Neutrophil (primary cell): ENCODE data around the gene ENOX1.

ENCODE experiments used
- H3K27ac ChIP-seq: fragments of 200-600 bp; sonication (generic); 2 replicates; pipeline ENCODE4 v1.5.1; 2016; ENCODE audit warnings: mild to moderate bottlenecking, moderate library complexity
- H3K27me3 ChIP-seq: fragments of 200-600 bp; sonication (generic); 2 replicates; pipeline ENCODE4 v1.6.0; 2016; ENCODE audit warnings: mild to moderate bottlenecking
- H3K36me3 ChIP-seq: fragments of 200-600 bp; sonication (generic); 2 replicates; pipeline ENCODE4 v1.5.1; 2017
- H3K4me1 ChIP-seq, 2 experiments: fragments of 200-600 bp in 1 of 2; sonication (generic) in 1 of 2; 1 replicate in 1 of 2; 2 replicates in 1 of 2; pipeline versions ENCODE4 v1.5.1 to v1.6.1; 2013 to 2016; ENCODE audit warnings: low read depth in 1 of 2, low read length in 1 of 2, mild to moderate bottlenecking in 1 of 2, moderate library complexity in 1 of 2; ENCODE audit not compliant: control insufficient read depth in 1 of 2, insufficient read depth in 1 of 2
- H3K4me3 ChIP-seq, 2 experiments: fragments of 200-600 bp in 1 of 2; sonication (generic) in 1 of 2; 1 replicate in 1 of 2; 2 replicates in 1 of 2; pipeline ENCODE4 v1.5.1; 2013 to 2016; ENCODE audit warnings: low read depth in 1 of 2, low read length in 1 of 2, mild to moderate bottlenecking in 1 of 2, moderate library complexity in 1 of 2
- H3K9me3 ChIP-seq: fragments of 200-600 bp; sonication (generic); 2 replicates; pipeline ENCODE4 v1.5.1; 2016
- CTCF ChIP-seq: fragments of 200-600 bp; sonication (generic); IDR thresholded peaks from 2 replicates; pipeline ENCODE4 v1.5.1; 2016; ENCODE audit warnings: antibody characterized with exemption

ENOX1 gene

DNA sequence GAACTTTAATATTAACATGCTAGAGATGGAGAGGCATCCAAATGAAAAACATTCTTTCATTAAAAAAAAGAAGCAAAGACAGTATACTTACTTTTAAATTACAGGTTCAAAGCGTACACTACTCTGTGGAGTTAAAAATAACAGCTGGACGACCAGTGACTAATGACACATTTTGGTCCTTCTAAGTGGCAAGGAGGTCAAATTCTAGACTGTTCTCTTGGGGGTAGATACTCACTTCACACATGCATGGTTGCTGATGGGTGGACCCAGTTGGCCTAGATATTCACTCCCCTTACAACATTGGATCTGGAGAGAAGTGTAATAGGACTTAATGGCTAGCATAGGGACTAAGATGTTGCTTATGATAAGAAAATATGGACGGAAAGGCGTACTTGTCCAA lies 461.1 kb downstream of the ENOX1 start:
- Histone ChIP-seq H3K4me1 (no peaks in the 10 kb centered on the region), H3K36me3 (no peaks in the 10 kb centered on the region), H3K4me3 (no peak overlapping the region), H3K27me3 (no peaks in the 10 kb centered on the region), H3K9me3 (no peaks in the 10 kb centered on the region), H3K27ac (no peak overlapping the region)
- no peak for TF ChIP-seq CTCF

DNA sequence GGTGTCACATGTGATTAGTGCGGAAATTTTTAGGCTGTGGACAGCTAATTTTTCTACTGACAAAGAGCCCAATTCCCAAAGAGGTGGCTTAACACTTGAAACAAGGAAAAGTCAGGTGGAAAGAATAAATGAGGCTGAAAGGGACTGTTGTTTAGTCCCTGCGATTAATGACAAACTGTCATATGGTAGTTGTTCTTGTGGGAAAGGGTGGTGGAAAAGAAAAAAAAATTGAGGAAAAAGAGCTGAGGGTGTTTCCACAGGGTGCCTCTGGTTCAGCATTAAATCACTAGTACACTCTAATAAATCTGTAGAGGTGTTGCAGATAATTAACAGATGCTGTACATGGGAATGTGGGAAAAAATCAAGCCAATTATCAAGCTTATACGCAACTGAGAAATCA lies 462.6 kb downstream of the ENOX1 start:
- no peaks in the 10 kb centered on the region for H3K36me3 ChIP-seq
- H3K4me3 ChIP-seq = no peak overlapping the region
- no peaks in the 10 kb centered on the region for H3K4me1 ChIP-seq
- H3K9me3 ChIP-seq = no peaks in the 10 kb centered on the region
- TF ChIP-seq CTCF = no peak
- no peaks in the 10 kb centered on the region for H3K27me3 ChIP-seq
- H3K27ac ChIP-seq = no peak overlapping the region

- Histone ChIP-seq H3K27ac (no peak overlapping the region), H3K36me3 (no peaks in the 10 kb centered on the region), H3K27me3 (no peaks in the 10 kb centered on the region), H3K4me1 (peaks cover 0 to 5% of the 10 kb centered on the region in 2 experiments), H3K4me3 (no peak overlapping the region), H3K9me3 (no peaks in the 10 kb centered on the region)
- TF ChIP-seq CTCF = no peak
These were observed 466.9 kb downstream of the ENOX1 start for GRCh38 chr13:43319617-43320444.

- H3K9me3 ChIP-seq = no peaks in the 10 kb centered on the region
- no peak for TF ChIP-seq CTCF
- H3K27ac ChIP-seq = no peak overlapping the region
- H3K4me3 ChIP-seq = no peak overlapping the region
- H3K27me3 ChIP-seq = no peaks in the 10 kb centered on the region
- H3K4me1 ChIP-seq = peaks cover 0 to 5% of the 10 kb centered on the region in 2 experiments
- no peaks in the 10 kb centered on the region for H3K36me3 ChIP-seq
These were observed 469.8 kb downstream of the ENOX1 start for GRCh38 chr13:43316946-43317353.

GRCh38 chr13:43316281-43316680 lies 470.5 kb downstream of the ENOX1 start:
- H3K27ac ChIP-seq = no peak overlapping the region
- H3K4me1 ChIP-seq = peaks cover 0 to 5% of the 10 kb centered on the region in 2 experiments
- TF ChIP-seq CTCF = no peak
- H3K9me3 ChIP-seq = no peaks in the 10 kb centered on the region
- H3K36me3 ChIP-seq = no peaks in the 10 kb centered on the region
- no peak overlapping the region for H3K4me3 ChIP-seq
- no peaks in the 10 kb centered on the region for H3K27me3 ChIP-seq
